HPDE6-E6E7 (cell line): ENCODE data around the gene MILR1.
"Not testable (repeated sequence)": the region's sequence is repeated elsewhere in the genome, so short reads cannot be mapped to it uniquely, and the experiment has no call there.

Source experiments
- DNase-seq: peaks from one replicate; pipeline ENCODE4 v3.0.0; 2011; ENCODE audit warnings: missing footprints; ENCODE audit errors: extremely low spot score

The MILR1 gene, protein sequence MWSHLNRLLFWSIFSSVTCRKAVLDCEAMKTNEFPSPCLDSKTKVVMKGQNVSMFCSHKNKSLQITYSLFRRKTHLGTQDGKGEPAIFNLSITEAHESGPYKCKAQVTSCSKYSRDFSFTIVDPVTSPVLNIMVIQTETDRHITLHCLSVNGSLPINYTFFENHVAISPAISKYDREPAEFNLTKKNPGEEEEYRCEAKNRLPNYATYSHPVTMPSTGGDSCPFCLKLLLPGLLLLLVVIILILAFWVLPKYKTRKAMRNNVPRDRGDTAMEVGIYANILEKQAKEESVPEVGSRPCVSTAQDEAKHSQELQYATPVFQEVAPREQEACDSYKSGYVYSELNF

GRCh38 chr17:64448665-64449512 is at the start of gene MILR1:
MILR1 (plus strand) TSS chr17:64449115; CDS start chr17:64449169, 54 bp downstream.
- no peak for DNase-seq

DNA sequence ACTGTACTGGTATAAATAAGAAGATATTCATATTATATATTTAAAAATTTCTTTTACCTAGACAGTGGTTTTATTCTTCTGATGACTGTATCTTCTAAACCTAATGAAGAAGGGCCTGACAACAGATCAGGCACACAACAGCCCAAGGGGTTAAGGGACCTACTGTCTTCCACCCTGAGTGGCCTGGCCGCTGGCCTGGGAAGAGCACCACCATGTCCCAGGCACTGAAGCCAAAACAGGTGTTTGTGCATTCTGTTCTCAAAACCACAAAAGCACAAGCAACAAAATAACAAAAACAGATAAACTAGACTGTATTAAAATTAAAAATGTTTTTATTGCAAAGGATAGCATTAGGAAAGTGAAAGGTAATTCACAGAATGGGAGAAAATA is 49.2 kb upstream of the MILR1 start:
- DNase-seq: no peak

DNA sequence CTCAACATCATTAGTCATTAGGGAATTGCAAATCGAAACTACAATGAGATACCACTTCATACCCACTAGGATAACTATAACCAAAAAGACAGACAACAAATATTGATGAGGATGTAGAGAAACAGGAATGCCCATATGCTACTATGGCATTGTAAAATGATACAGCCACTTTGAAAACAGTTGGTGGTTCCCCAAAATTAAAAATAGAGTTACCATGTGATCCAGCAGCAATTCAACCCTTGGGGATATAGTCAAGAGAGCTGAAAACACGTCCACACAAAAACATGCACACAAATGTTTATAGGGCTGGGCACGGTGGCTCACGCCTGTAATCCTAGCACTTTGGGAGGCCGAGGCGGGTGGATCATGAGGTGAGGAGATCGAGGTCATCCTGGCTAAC is 48.3 kb upstream of the MILR1 start:
- DNase-seq: no peak

DNA sequence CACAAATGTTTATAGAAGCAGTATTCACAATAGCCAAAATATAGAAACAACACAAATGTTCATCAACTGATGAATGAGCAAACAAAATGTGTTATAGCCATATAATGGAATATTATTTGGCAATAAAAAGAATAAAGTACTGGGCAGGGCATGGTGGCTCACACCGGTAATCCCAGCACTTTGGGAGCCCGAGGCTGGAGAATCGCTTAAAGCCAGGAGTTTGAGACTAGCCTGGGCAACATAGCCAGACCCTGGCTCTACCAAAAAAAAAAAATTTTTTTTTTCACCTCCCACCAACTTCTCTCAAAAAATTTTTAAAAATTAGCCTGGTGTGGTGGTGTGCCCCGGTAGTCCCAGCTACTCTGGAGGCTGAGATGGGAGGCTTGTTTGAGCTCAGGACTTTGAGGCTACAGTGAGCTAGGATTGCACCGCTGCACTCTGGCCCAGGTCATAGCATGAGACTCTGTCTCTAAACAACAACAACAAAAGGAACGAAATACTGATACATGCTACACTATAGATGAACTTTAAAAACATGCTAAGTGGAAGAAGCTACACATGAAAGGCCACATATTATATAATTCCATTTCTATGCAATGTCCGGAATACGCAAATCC is 47.6 kb upstream of the MILR1 start:
- DNase-seq: no peak

DNA sequence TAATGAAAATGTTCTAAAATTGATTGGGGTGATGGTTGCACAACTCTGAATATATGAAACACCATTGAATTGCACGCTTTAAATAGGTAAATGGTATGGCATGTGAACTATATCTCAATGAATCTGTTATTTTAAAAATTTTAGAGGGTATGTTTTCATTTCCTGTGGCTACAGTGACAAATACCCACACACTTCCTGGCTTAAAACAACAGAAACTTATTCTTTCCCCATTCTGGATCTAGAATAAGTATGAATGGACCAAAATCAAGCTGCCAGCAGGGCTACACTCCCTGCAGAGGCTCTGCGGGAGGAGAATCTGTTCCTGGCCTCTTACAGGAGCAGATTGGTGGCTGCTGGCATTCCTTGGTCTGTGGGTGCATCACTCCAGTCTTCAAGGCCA is 47.0 kb upstream of the MILR1 start:
- no peak for DNase-seq

- no peak for DNase-seq
Observed at GRCh38 chr17:64402469-64402868, 46.4 kb upstream of the MILR1 start.

DNA sequence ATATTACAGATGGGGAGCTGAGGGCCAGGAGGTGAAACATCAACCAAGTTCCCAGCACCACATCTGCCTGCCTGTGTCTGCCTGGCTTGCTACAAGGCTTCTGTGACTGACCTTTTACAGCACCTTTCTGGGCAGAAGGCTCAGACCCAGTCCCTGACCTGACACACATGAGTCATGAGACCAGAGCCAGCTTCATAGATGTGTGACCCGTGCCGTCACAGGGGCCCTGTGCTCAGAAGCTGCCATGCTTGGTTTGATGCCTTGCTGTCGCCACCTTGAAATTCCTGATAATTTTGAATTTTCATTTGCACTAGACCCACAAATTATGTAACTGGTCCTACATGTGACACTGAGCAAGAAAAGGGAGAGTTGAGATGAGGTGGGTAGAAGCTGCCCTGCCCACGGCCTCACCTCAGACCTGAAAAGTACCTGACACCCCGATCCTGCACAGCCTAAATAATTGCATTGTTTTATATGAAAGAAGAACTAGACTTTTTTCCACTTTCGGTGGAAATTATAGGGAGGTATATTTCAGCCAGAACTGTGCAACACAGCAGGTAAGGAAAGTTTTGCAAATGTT is 44.9 kb upstream of the MILR1 start:
- no peak for DNase-seq

GRCh38 chr17:64406321-64407200 is 42.4 kb upstream of the MILR1 start:
- DNase-seq: no peak

GRCh38 chr17:64410750-64411490 is 38.0 kb upstream of the MILR1 start:
- no peak for DNase-seq

- no peak for DNase-seq
Observed at GRCh38 chr17:64411999-64412771, 36.7 kb upstream of the MILR1 start.

GRCh38 chr17:64412944-64413381 is 36.0 kb upstream of the MILR1 start:
- DNase-seq: no peak

- DNase-seq: no peak
Observed at GRCh38 chr17:64413513-64413912, 35.4 kb upstream of the MILR1 start.

- peak; percentile 57 for DNase-seq
Observed at GRCh38 chr17:64418506-64419339, 30.2 kb upstream of the MILR1 start.

- DNase-seq: peak; percentile 70
Observed at GRCh38 chr17:64420143-64420670, 28.7 kb upstream of the MILR1 start.

DNA sequence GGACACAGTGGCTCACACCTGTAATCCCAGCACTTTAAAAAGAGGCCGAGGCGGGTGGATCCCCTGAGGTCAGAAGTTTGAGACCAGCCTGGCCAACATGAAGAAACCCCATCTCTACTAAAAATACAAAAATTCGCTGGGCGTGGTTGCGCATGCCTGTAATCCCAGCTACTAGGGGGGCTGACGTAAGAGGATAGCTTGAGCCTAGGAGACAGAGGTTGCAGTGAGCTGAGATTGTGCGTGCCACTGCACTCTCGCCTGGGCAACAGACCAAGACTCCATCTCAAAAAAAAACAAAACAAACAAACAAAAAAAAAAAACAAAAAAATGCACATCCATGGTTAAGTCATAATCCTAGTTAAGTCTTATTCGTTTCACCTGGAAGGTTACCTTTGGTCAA is 26.8 kb upstream of the MILR1 start:
- not testable (repeated sequence) for DNase-seq

GRCh38 chr17:64423881-64424280 is 25.0 kb upstream of the MILR1 start:
- DNase-seq: no peak

DNA sequence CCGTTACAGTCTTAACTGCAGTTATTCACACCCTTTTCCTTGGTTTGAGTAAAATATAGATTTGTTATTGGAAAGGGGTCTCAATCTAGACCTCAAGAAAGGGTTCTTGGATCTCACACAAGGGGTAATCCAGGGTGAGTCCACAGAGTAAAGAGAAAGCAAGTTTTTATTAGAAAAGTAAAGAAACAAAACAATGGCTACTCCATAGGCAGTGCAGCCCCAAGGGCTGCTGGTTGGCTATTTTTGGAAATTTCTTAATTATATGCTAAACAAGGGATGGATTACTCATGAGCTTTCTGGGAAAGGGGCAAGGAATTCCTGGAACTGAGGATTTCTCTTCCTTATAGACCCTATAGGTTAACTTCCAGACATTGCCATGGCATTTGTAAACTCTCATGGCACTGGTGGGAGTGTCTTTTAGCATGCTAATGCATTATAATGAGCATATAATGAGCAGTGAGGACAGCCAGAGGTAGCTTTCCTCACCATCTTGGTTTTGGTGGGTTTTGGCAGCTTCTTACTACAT is 24.5 kb upstream of the MILR1 start:
- no peak for DNase-seq

- DNase-seq: no peak
Observed at GRCh38 chr17:64425191-64425590, 23.7 kb upstream of the MILR1 start.
